ENCODE measurements around the gene OPHN1.

The OPHN1 gene, protein sequence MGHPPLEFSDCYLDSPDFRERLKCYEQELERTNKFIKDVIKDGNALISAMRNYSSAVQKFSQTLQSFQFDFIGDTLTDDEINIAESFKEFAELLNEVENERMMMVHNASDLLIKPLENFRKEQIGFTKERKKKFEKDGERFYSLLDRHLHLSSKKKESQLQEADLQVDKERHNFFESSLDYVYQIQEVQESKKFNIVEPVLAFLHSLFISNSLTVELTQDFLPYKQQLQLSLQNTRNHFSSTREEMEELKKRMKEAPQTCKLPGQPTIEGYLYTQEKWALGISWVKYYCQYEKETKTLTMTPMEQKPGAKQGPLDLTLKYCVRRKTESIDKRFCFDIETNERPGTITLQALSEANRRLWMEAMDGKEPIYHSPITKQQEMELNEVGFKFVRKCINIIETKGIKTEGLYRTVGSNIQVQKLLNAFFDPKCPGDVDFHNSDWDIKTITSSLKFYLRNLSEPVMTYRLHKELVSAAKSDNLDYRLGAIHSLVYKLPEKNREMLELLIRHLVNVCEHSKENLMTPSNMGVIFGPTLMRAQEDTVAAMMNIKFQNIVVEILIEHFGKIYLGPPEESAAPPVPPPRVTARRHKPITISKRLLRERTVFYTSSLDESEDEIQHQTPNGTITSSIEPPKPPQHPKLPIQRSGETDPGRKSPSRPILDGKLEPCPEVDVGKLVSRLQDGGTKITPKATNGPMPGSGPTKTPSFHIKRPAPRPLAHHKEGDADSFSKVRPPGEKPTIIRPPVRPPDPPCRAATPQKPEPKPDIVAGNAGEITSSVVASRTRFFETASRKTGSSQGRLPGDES

DNA sequence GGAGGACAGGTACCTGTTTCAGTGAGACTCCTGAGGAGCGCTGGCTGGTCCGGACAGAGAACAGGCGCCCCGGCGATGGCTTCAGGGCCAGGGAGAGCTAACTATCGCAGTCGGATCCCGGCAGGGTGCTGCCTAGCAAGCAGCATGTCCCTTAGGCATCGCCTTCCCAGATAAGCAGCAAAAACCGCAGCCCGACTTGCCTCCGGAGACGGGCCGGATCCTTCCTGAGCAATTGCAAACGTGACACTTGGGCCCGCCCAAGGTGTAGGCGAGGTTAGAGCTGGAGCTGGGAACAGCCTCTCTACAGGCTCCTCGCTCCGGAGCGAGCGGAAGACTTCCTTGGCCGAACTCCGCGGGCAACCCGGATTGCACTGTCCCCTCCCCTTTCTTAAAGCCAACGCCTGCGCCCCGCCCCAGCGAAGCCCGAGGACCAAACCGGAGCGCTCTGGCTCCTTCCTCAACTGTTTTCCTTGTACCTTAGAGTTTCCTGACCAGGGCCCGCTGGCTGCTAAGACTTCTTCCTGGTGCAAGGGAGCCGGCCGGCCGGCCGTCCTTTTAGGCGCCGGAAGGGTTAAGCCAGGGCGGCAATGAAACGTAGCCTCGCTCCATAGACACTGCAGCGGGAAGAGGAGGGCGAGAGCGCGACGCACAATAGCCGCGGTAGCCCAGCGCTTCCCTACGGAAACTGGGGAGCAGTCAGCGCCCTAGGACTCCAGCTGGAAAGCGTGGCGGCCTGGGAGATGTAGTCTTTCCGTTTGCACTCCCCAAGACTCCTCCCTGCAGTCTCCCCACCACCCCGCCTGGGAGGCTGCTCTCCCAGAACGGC lies at the start of gene OPHN1:
Gene OPHN1 (minus strand): TSS at position 341 of the 826 bp plus-strand sequence. CDS start 475 bp downstream, outside the sequence.
- peak; percentile 0 to 6 for DNase-seq

DNA sequence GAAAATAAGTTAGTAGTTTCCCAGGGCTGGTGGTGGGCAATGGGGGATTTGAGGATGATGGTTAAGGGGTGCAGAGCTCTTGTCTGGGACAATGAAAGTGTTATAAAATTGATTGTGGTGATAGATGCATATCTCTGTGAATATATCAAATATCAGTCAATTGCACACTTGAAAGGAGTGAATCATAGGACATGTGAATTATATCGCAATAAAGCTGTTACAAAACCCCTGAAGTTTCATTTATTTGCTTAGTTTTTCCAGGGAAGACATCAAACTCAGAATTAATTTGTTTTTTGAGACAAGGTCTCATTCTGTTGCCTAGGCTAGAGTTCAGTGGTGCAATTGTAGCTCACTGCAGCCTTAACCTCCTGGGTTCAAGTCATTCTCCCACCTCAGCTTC lies 47.7 kb upstream of the OPHN1 start:
- no peak for DNase-seq

DNA sequence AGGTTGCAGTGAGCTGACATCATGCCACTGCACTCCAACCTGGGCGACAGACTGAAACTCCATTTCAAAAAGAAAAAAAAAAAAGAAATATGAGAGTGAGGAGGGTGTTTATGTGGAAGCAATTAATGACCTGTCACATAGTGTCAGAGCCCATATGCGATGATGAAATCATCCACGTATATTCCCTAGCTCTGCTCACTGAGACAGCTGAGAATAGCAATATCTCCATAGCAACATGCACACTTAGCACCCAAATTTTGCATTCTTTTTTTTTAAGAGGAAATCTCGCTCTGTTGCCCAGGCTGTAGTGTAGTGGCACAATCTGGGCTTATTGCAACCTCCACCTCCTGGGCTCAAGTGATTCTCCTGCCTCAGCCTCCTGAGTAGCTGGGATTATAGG lies 31.5 kb upstream of the OPHN1 start:
- no peak for DNase-seq

DNA sequence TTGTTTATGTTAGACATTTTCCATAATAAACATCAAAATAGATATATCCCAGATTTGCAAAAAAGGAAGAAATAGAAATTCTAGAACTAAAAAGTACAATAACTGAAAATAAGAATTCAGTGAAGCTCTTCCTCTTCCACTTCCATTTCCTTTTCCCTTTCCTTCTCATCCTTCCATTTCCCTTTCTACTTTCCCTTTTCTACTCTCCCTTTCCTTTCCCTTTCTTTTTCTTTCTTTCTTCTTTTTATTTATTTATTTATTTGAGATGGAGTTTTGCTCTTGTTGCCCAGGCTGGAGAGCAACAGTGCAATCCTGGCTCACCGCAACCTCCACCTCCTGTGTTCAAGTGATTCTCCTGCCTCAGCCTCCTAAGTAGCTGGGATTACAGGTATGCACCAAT lies 30.6 kb upstream of the OPHN1 start:
- DNase-seq, result no peak

DNA sequence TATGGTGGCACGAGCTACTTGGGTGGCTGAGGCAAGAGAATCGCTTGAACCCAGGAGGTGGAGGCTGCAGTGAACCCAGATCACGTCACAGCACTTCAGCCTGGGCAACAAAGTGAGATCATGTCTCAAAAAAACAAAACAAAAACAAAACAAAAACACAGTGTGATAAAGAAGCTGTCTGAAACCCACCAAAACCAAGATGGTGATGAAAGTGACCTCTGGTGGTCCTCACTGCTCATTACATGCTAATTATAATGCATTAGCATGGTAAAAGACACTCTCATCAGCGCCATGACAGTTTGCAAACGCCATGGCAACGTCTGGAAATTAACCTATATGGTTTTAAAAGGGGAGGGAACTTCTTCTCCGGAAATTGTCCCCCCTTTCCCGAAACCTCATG lies 29.4 kb upstream of the OPHN1 start:
- DNase-seq, result no peak

DNA sequence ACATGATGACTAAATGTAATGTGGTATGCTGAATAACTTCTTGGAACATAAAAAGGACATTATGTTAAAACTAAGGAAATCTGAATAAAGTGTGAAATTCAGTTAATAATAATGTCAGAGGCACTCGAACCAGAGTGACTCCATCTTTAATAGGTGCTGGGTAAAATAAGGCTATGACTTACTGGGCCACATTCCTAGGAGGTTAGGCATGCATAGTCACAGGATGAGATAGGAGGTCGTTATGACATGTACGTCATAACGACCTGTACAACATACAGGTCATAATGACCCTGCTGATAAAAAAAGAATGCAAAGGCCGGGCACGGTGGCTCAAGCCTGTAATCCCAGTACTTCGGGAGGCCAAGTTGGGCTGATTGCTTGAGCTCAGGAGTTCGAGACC lies 28.9 kb upstream of the OPHN1 start:
- no peak for DNase-seq

DNA sequence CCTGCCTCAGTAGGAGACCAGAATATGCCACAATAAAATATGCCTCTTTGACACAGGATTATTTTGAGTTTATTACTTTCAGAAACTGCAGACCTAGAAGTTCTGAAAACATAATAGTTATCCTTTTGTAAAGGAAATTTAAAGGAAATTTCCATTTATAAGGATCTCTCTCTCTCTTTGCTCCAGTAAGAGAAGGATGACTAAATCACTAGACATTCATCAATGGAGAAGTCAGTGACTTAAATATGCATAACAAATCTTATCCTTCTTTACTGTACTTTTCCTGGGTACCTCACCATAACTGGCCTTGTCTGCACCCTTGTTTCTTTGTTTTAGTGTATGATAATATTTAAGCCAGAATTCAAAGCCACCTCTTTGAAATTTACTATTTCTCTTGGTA lies 28.3 kb upstream of the OPHN1 start:
- no peak for DNase-seq

DNA sequence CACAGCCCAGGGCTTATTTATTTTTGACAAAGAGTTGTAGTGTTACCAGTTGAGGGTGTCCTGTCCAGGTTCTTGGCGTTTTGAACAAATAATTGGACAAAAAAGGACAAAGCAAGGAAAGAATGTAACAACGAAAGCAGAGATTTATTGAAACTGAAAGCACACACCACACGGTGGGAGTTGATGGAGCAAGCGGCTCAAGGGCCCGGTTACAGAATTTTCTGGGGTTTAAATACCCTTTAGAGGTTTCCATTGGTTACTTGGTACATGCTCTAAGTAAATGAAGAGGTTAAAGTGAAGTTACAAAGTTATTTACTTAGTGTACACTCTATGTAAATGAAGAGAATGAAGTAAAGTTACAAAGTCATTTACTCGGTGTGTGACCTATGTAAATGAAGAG lies 27.8 kb upstream of the OPHN1 start:
- no peak for DNase-seq

DNA sequence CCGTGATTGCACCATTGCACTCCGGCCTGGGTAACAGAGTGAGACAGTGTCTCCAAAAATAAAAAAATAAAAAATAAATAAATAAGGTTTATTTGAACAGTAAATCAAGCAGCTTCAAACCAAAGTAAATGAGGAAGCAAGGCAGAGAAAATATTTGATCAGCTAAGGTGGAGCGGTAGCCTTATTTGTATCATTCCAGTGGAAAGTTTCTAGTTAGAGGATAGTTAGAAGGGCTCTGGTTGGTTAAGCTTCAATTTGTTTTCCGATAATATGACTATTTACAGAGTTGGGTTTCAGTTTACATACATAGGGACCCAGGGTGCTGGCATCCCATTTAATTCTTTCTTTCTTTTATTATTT lies 21.8 kb upstream of the OPHN1 start:
- DNase-seq, result no peak

DNA sequence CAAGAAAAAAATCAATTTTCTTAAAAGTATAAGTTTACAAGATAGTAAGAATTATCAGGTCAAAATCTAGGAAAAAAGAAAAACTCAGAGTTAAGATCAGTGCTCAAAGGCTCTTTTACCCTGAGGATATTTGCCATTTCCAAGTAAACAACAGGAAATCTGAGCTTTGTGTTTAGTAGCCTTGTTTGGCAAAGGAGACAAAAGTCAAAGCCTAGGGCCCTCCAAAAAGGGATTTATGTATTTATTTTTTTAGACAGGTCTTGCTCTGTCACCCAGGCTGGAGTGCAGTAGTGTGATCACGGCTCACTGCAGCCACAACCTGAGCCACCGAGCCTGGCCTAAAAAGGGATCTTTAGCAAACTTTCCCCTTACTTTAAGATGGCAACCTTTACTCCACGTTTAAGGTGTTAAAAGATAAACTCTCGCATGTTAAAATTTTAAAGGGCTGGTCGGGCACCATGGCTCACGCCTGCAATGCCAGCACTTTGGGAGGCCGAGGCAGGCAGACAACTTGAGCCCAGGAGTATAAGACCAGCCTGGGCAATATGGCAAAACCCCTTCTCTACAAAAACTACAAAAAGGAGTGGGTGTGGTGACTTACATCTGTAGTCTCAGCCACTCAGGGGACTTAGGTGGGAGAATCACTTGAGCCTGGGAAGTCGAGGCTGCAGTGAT lies 21.3 kb upstream of the OPHN1 start:
- DNase-seq, result no peak

DNA sequence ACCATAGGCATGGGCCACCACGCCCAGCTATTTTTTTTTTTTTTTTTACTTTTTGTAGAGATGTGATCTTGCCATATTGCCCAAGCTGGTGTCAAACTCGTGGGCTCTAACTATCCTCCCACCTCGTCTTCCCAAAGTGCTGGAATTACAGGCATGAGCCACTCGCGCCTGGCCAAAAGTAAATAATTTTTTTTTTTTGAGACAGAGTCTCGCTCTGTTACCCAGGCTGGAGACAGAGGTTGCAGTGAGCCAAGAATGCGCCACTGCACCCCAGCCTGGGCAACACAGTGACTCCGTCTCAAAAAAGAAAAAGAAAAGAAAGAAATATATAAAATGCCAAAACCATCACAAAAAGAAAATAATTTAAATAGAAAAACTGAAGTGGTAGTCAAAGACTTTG lies 18.4 kb upstream of the OPHN1 start:
- DNase-seq, result no peak

DNA sequence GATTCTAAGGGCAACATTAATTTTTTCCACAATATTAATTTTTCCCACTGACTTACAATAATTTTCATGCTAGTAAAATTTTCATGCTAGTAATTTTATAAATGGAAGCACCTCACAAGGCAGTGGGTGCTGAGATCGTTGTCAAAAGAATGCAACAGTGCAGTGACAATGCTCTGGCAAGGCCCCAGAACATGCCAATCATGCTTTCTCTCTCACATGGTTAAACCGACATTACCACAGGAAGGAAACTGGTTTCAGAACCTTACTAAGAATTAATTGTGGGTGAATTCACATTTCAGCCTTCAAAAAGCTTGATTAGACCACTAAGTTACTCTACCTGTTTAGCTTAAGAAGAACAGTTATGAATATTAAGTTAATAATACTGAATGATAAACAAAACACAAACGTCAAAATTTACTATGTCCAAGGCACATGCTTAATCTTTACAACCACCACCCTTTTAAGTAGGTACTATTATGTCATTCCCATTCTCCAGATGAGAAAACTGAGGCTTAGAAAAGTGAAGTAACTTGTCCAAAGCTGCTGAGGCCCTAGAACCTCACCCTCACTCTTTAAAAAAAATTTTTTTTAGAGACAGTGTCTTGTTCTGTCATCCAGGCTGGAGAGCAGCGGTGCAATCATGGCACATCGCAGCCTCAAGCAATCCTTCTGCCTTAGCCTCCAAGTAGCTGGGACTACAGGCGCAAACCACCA lies 10.0 kb upstream of the OPHN1 start:
- no peak for DNase-seq

DNA sequence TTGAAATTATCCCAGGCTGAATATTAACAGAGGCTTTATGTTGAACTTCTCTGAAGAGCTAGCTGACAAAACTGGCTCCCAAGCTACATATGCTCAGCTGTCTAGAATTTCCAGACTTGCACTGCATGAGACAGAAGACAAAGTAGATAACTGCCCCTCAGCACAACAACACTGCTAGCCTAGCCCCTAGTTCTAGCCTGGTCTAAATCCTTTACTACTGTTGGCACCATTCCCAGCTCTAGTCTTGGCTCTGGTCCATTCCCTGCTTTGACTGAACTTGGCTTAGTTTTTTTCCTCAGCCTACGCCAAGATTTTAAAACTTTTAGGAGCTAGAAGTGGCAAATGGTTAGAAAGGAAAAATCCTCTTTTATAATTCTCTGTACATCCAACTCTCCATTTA lies 7.6 kb upstream of the OPHN1 start:
- no peak for DNase-seq

DNA sequence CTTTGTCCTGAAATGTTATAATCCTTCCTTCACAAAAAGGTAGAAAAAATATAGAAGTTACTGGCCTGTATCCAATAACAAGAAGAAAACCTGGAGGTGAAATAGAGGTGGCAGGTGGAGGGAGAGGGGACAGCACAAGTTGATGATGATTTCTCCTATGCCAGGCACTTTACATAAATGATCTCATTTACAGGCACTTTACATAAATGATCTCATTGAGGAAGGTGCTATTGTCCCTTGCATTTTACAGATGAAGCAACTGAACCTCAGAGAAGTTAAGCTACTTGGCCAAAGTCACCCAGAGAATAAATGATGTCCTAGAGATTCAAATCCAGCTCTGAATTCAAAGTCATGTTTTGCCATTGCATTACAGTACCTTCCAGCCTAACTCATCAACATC lies 7.1 kb upstream of the OPHN1 start:
- DNase-seq, result no peak

DNA sequence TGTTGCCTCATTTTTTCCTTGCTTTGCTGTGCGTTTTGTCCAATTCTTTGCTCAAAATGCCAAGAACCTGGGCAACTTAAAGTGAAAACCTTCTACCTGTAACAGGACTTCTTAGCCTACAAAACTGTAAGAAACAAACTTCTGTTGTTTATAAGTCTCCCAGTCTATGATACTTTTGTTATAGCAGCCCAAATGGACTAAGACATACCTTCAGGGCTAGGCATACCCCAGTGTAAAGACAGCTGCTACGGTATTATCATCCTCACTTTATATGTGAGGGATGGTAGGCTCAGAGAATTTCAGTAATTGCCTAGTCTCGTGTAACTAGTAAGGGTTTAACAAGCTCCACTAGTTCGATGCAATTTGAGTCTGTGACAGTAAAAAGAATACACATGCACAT lies 6.0 kb upstream of the OPHN1 start:
- no peak for DNase-seq

DNA sequence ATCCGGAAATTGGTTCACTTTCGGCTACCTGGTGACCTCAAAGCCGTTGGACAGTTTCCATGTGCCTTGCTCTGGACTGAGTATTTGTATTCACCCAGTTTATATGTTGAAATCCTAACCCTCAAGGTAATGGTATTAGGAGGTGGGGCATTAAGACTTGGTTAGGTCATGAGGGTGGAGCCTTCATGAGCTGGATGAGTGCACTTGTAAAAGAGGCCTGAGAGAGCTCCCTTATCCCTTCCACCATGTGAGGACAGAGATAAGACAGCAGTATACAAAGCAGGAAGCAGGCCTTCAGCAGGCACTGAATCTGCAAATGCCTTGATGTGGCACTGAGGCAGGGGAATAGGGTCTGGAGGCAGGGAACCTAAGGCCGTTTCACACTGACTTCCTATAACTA lies 5.3 kb upstream of the OPHN1 start:
- DNase-seq, result no peak

DNA sequence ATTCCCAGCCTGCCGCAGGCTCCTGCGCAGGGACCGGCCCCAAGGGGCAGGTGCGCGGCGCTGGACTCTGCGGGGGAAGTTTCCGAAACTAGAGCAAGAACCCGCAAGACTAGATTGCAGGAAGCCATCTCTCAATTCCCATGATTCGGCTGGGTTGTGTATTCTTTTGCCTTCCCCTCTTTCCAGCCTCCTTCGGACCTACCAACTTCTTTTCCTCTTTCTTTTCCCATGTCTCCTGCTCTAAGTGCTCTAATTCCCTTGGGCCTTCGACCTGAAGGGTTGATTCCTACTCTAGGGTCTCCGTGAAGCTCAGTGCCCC lies 645 bp upstream of the OPHN1 start:
- DNase-seq, result no peak

DNA sequence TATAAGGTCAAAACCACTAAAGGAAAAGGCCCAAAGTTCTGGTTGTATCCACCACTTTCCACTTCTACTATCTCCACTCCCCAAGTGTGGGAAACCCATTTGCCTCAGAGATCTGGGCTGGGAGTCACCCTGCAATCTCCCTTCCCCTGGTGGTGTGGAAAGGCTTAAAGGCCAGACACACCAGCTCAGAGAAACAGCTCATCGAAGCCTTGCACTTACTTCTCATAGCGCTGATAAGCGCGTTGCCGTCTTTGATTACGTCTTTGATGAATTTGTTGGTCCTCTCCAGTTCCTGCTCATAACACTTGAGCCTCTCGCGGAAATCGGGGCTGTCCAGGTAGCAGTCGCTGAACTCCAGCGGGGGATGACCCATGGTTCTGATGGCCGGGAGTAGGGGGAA lies 647 bp downstream of the OPHN1 start:
- DNase-seq, result no peak

DNA sequence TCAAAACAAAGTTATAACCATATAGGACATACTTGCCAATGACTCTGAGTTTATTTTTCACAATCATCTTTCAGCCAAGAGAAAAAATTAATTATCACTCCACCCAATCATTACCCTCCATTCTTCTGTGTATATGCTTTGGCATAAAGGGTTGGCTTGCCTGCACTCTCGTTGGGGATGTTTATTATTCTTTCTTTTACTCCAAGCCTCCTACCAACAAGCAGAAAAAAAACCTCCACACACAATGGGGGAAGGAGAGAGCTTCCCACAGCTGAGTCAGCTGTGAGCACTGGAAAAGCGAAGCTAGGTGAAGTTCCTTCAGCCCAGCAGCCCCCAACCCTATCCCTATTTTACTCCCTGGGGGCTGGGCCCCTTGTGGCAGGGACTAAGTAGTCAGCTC lies 1.5 kb downstream of the OPHN1 start:
- no peak for DNase-seq

DNA sequence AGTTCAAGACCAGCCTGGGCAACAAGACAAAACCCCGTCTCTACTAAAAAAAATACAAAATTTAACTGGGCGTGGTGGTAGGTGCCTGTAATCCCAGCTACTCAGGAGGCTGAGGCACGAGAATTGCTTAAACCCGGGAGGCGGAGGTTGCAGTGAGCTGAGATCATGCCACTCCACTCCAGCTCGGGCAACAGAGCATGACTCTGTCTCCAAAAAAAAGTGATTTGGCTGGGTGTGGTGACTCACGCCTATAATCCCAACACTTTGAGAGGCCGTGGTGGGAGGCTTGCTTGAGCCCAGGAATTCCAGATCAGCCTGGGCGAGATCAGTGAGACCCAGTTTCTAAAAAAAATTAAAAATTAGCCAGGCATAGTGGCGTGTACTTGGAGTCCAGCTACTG lies 4.1 kb downstream of the OPHN1 start:
- DNase-seq, result no peak

DNA sequence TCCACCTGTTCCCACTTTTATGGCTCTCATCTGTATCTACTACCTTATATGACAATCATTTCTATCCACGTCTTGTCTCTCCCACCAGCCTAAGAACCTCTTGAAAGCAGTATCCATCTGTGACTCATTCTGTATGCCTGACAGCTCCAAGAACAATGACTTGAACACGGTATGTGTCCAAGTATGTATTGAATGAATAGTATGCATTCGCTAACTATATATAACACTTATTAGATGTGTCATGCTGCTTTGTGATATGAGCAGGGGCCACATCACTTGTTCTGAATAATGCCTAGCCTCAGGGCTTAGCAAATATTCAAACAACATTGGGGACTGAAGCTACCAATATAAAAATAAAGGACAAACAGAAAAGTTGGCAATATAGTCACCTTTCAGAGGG lies 4.9 kb downstream of the OPHN1 start:
- no peak for DNase-seq

DNA sequence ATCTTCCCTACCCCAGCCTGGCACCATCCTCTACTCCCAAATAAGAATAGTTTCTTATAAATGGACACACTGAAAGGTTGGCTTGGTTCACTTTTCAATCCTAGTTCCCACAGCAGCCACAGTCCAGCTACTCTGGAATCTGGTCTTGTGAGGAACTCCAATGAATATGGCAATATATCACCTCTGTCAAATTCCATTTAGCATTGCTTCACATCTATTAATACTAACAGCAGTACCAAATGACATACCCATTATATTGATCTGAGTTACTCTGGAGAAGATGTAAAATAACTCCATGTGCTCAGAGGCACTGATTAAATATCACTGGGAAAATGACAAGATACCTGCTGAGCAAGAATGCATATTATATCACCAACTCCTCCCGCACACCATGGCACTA lies 8.6 kb downstream of the OPHN1 start:
- DNase-seq, result no peak

DNA sequence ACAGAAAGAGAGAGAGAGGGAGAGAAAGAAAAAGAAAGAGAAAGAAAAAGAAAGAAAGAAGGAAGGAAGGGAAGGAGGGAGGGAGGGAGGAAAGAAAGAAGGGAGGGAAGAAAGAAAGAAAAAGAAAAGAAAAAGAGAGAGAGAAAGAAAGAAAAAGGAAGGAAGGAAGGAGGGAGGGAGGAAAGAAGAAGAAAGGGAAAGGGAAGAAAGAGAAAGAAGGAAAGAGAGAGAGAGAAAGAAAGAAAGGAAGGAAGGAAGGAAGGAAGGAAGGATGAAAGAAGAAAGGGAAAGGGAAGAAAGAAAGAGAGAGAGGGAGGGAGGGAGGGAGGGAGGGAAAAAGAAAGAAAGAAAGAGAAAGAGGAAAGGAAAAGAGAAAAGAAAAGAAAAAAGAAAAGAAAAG lies 10.8 kb downstream of the OPHN1 start:
- no peak for DNase-seq

Measured in NCI-H1930 (cell line).